ENCODE results near the gene HOXD13.

DNA sequence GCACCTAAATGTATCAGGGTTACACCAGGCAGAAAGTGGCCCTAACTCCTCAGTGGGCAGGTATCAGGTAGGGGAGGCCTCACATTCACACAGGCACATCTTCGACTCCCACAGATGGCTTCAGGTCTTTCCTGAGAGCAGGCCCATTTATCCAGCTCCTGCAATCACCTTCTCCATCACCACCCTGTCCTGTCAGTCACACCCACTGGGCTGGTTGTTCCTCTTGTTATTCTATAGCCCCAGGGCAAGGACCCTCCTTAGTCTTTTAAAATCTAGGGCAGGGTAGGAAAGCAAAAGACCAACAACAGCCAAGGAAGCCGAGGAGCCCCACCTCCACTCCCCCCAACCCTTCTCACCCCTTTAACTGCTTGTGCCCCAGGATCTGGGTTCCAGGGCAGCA lies 49.8 kb downstream of the HOXD13 start:
- TF ChIP-seq POLR2A (IDR thresholded peaks at IDR 0.05; ENCODE audit: control extremely low read depth in 1 of 2, low read depth in 2 of 2, low read length in 2 of 2) (no peak), JUND (IDR thresholded peaks at IDR 0.05; ENCODE audit: low read length) (no peak), HDAC6 (IDR thresholded peaks at IDR 0.05; ENCODE audit: low read depth, low read length) (no peak), YY1 (IDR thresholded peaks at IDR 0.05; ENCODE audit: low read depth, low read length) (no peak), CHD2 (IDR thresholded peaks at IDR 0.05; ENCODE audit: low read length) (no peak), CBX5 (IDR thresholded peaks at IDR 0.05; ENCODE audit: low read depth, low read length) (no peak), EZH2 (IDR thresholded peaks at IDR 0.05; ENCODE audit: low read depth, low read length, severe bottlenecking) (no peak), MAFK (IDR thresholded peaks at IDR 0.05; ENCODE audit: low read depth, low read length) (no peak)
- TF ChIP-seq, protein P1, sequence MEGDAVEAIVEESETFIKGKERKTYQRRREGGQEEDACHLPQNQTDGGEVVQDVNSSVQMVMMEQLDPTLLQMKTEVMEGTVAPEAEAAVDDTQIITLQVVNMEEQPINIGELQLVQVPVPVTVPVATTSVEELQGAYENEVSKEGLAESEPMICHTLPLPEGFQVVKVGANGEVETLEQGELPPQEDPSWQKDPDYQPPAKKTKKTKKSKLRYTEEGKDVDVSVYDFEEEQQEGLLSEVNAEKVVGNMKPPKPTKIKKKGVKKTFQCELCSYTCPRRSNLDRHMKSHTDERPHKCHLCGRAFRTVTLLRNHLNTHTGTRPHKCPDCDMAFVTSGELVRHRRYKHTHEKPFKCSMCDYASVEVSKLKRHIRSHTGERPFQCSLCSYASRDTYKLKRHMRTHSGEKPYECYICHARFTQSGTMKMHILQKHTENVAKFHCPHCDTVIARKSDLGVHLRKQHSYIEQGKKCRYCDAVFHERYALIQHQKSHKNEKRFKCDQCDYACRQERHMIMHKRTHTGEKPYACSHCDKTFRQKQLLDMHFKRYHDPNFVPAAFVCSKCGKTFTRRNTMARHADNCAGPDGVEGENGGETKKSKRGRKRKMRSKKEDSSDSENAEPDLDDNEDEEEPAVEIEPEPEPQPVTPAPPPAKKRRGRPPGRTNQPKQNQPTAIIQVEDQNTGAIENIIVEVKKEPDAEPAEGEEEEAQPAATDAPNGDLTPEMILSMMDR (IDR thresholded peaks at IDR 0.05; ENCODE audit: control extremely low read depth in 1 of 3, insufficient read depth in 1 of 3, low read depth in 1 of 3, low read length in 3 of 3) = no peak

Measured in H1 (cell line).